ENCODE results near the gene DYRK1B.

Gene DYRK1B

GRCh38 chr19:39795001-39795400, 39.0 kb downstream of the DYRK1B start:
- H3K4me3 ChIP-seq (ENCODE audit: low read length): no peak overlapping the region
- DNase-seq (ENCODE audit: low read depth): no peak
- no peak for TF ChIP-seq CTCF (IDR thresholded peaks at IDR 0.05; ENCODE audit: insufficient read depth, low read depth, low read length, missing control alignments)

GRCh38 chr19:39792999-39793546, 40.9 kb downstream of the DYRK1B start:
- peak overlapping the region; percentile 18 for H3K4me3 ChIP-seq (ENCODE audit: low read length)
- TF ChIP-seq CTCF (IDR thresholded peaks at IDR 0.05; ENCODE audit: insufficient read depth, low read depth, low read length, missing control alignments): peak; percentile 91
- peak; percentile 71 for DNase-seq (ENCODE audit: low read depth)

- no peak for TF ChIP-seq CTCF (IDR thresholded peaks at IDR 0.05; ENCODE audit: insufficient read depth, low read depth, low read length, missing control alignments)
- no peak for DNase-seq (ENCODE audit: low read depth)
- no peak overlapping the region for H3K4me3 ChIP-seq (ENCODE audit: low read length)
These were observed 45.7 kb downstream of the DYRK1B start for GRCh38 chr19:39788244-39788643.

GRCh38 chr19:39780894-39781293, 53.1 kb downstream of the DYRK1B start:
- DNase-seq (ENCODE audit: low read depth): no peak
- no peak overlapping the region for H3K4me3 ChIP-seq (ENCODE audit: low read length)
- TF ChIP-seq CTCF (IDR thresholded peaks at IDR 0.05; ENCODE audit: insufficient read depth, low read depth, low read length, missing control alignments): no peak

GRCh38 chr19:39778763-39779162, 55.2 kb downstream of the DYRK1B start, which contains the start of gene LEUTX:
TSS of gene LEUTX (plus strand) at chr19:39778854. CDS start at chr19:39778921, 67 bp downstream.
- no peak for DNase-seq (ENCODE audit: low read depth)
- H3K4me3 ChIP-seq (ENCODE audit: low read length): no peak within 1 kb of the TSS
- no peak for TF ChIP-seq CTCF (IDR thresholded peaks at IDR 0.05; ENCODE audit: insufficient read depth, low read depth, low read length, missing control alignments)
